Endothelial cell of umbilical vein (primary cell): ENCODE results near the gene CD248. TPM values are rescaled to one million over a fixed set of nuclear protein-coding genes. Genes with fewer than 3 reads are reported as not detected.

Experiments used
- BruUV-seq: library from RNA; stranded (reverse); fragments of 400-500 nt; replicated peaks from 2 replicates; lab custom pipeline; 2021; lab: Mats Ljungman, UMichigan
- CTCF ChIA-PET: fragments of 300-600, 350-600 bp; sonication (Branson Sonifier 250); formaldehyde crosslinking; loops from one replicate; lab custom pipeline; 2021; ENCODE audit warnings: antibody characterized with exemption, inconsistent platforms; lab: Charles Lee
- POLR2A ChIA-PET: fragments of 300-600, 350-600 bp; sonication (Branson Sonifier 250); formaldehyde crosslinking; loops from one replicate; lab custom pipeline; 2021; ENCODE audit warnings: antibody characterized with exemption, inconsistent platforms; lab: Charles Lee
- DNase-seq: peaks from one replicate; pipeline ENCODE4 v3.0.0-alpha.2; 2011; ENCODE audit warnings: low read depth, low spot score
- FAIRE-seq: peaks from 2 replicates; lab custom pipeline; 2011; peaks lifted over from hg19 to GRCh38; lab: Jason Lieb, UNC
- H2AFZ ChIP-seq: 2 replicates; pipeline ENCODE4 v1.6.0; 2012; ENCODE audit warnings: low read depth, low read length, control low read depth, inconsistent platforms
- H3K27ac ChIP-seq: 2 replicates; pipeline ENCODE4 v1.5.1; 2011; ENCODE audit warnings: low read depth, mild to moderate bottlenecking, control low read depth, low read length, moderate library complexity; ENCODE audit not compliant: insufficient read depth
- H3K27me3 ChIP-seq, 2 experiments: 2 replicates each; pipeline versions ENCODE4 v1.6.0 to v1.6.1; 2011; ENCODE audit warnings: low read length in 2 of 2, mixed read lengths in 1 of 2; ENCODE audit not compliant: control insufficient read depth in 2 of 2, insufficient read depth in 2 of 2
- H3K36me3 ChIP-seq, 2 experiments: 2 replicates in 1 of 2; 3 replicates in 1 of 2; pipeline ENCODE4 v1.5.1; 2011; ENCODE audit warnings: low read length in 2 of 2, mild to moderate bottlenecking in 1 of 2, moderate library complexity in 1 of 2; ENCODE audit not compliant: control insufficient read depth in 2 of 2, insufficient read depth in 2 of 2; ENCODE audit errors: extremely low read depth in 1 of 2
- H3K4me1 ChIP-seq: 3 replicates; pipeline ENCODE4 v1.5.1; 2011; ENCODE audit warnings: mild to moderate bottlenecking, low read length; ENCODE audit not compliant: control insufficient read depth, insufficient read depth; ENCODE audit errors: extremely low read depth
- H3K4me2 ChIP-seq: 2 replicates; pipeline ENCODE4 v1.6.1; 2011; ENCODE audit warnings: low read length, control low read depth, mixed read lengths; ENCODE audit not compliant: insufficient read depth
- H3K4me3 ChIP-seq, 3 experiments: fragments of 200-600 bp in 1 of 3; sonication (generic), shearing (Covaris generic) in 1 of 3; replicated peaks in 1 of 3; 2 replicates each; pipeline ENCODE4 v1.5.1; 2011 to 2016; ENCODE audit warnings: control low read depth in 3 of 3, low read length in 3 of 3, mild to moderate bottlenecking in 2 of 3, inconsistent platforms in 1 of 3, low read depth in 1 of 3, moderate library complexity in 1 of 3; ENCODE audit not compliant: insufficient read depth in 1 of 3
- H3K79me2 ChIP-seq: 2 replicates; pipeline ENCODE4 v1.6.0; 2012; ENCODE audit warnings: low read length, inconsistent platforms; ENCODE audit not compliant: control insufficient read depth, insufficient read depth
- H3K9ac ChIP-seq: replicated peaks from 2 replicates; pipeline ENCODE3; 2011; ENCODE audit warnings: low read length, control low read depth; ENCODE audit not compliant: insufficient read depth; ENCODE audit errors: extremely low read depth
- H3K9me1 ChIP-seq: replicated peaks from 3 replicates; pipeline ENCODE4 v1.6.0; 2011; ENCODE audit warnings: mild to moderate bottlenecking, low read length; ENCODE audit not compliant: control insufficient read depth, insufficient read depth; ENCODE audit errors: extremely low read depth
- H3K9me3 ChIP-seq: replicated peaks from 2 replicates; pipeline ENCODE4 v1.5.1; 2012; ENCODE audit warnings: low read length, inconsistent platforms; ENCODE audit not compliant: control insufficient read depth, insufficient read depth
- H4K20me1 ChIP-seq: replicated peaks from 2 replicates; pipeline ENCODE3; 2011; ENCODE audit warnings: mild to moderate bottlenecking, low read length; ENCODE audit not compliant: control insufficient read depth, insufficient read depth; ENCODE audit errors: extremely low read depth
- CTCF ChIP-seq, 2 donors: IDR thresholded peaks; 1 replicate in 1 of 2; 2 replicates in 1 of 2; pipeline ENCODE4 v1.5.1; 2011; ENCODE audit warnings: low read length in 2 of 2, mild to moderate bottlenecking in 2 of 2, moderate library complexity in 2 of 2, control low read depth in 1 of 2, inconsistent platforms in 1 of 2, low read depth in 1 of 2; ENCODE audit not compliant: insufficient read depth in 1 of 2; ENCODE audit errors: extremely low read depth in 1 of 2
- EZH2 ChIP-seq: IDR thresholded peaks from 2 replicates; pipeline ENCODE4 v1.6.1; 2012; ENCODE audit warnings: borderline replicate concordance, low read depth, mild to moderate bottlenecking, moderate library complexity, low read length, inconsistent platforms; ENCODE audit not compliant: severe bottlenecking
- FOS ChIP-seq: IDR thresholded peaks from 2 replicates; pipeline ENCODE4 v1.6.1; 2011; ENCODE audit warnings: mild to moderate bottlenecking, low read length, moderate library complexity, borderline replicate concordance; ENCODE audit not compliant: insufficient read depth
- GATA2 ChIP-seq: IDR thresholded peaks from 2 replicates; pipeline ENCODE4 v1.7.0; 2011; ENCODE audit warnings: low read depth, mild to moderate bottlenecking, moderate library complexity, mixed read lengths, low read length; ENCODE audit not compliant: insufficient read length, insufficient read depth
- JUN ChIP-seq: IDR thresholded peaks from 2 replicates; pipeline ENCODE4 v1.6.1; 2011; ENCODE audit warnings: borderline replicate concordance, low read depth; ENCODE audit not compliant: insufficient read length, insufficient read depth
- MAX ChIP-seq: IDR thresholded peaks from 2 replicates; pipeline ENCODE4 v1.6.1; 2011; ENCODE audit not compliant: insufficient read depth, insufficient read length
- MYC ChIP-seq: IDR thresholded peaks from one replicate; pipeline ENCODE4 v1.6.1; 2011; ENCODE audit warnings: mild to moderate bottlenecking, low read depth, low read length
- POLR2A ChIP-seq: IDR thresholded peaks from 2 replicates; pipeline ENCODE4 v1.6.1; 2012; ENCODE audit warnings: low read depth, mild to moderate bottlenecking, control low read depth, low read length
- POLR2AphosphoS5 ChIP-seq: IDR thresholded peaks from 2 replicates; pipeline ENCODE4 v1.6.1; 2012; ENCODE audit warnings: low read depth, mild to moderate bottlenecking, control low read depth, low read length, moderate library complexity; ENCODE audit not compliant: insufficient read depth
- dilution Hi-C: fragments of 300-500 bp; cut with MboI; formaldehyde crosslinking; loops from one replicate; pipeline ENCODE4 v1.15.0; 2019; ENCODE audit warnings: low sequenced_read_pairs; ENCODE audit not compliant: extremely low pct_ligation_motif_present
- intact Hi-C: fragments of 100-400 bp; cut with micrococcal nuclease; formaldehyde crosslinking; loops from one replicate; pipeline ENCODE4 v1.10.0; 2022
- polyA plus RNA-seq, 4 experiments: library from polyadenylated mRNA; depleted of rRNA in 3 of 4; stranded (reverse) in 3 of 4; unstranded in 1 of 4; fragments of >200 nt; gene quantifications; 2 replicates each; pipeline versions ENCODE4 v1.2.1 to v1.2.3, GENCODE V29; 2011 to 2012; ENCODE audit warnings: missing spikeins in 1 of 4
- total RNA-seq: library from RNA; stranded (reverse); gene quantifications from 2 replicates; pipeline ENCODE4 v1.2.3, GENCODE V29; 2021

The CD248 gene
- total and polyA plus RNA-seq, 2 donors (not counting 3 experiments of a cell fraction or from before 2014, with no cell fraction given) = 0.10 TPM; not detected in 1

- ChIA-PET CTCF (interaction anchor here (1.6 kb wide), 1 partner anchor 49 kb away, joined by 4 read pairs; no protein-coding TSS in a partner anchor), POLR2A (no interaction called here)
- no peak for FAIRE-seq
- intact Hi-C loops = no loop called here
- Histone ChIP-seq H3K27ac (no peak overlapping the region), H3K27me3 (no peaks in the 10 kb centered on the region), H2AFZ (no peak overlapping the region), H3K79me2 (no peaks in the 10 kb centered on the region), H4K20me1 (no peaks in the 10 kb centered on the region), H3K9ac (no peak overlapping the region), H3K36me3 (no peaks in the 10 kb centered on the region), H3K9me1 (no peaks in the 10 kb centered on the region), H3K4me3 (no peak overlapping the region), H3K4me2 (no peak overlapping the region), H3K4me1 (no peaks in the 10 kb centered on the region), H3K9me3 (no peaks in the 10 kb centered on the region)
- DNase-seq = no peak
- TF ChIP-seq POLR2AphosphoS5 (no peak), JUN (no peak), CTCF (IDR thresholded peaks at IDR 0.05; ENCODE audit: extremely low read depth in 1 of 2, insufficient read depth in 1 of 2, low read depth in 1 of 2, low read length in 2 of 2) (no peak), EZH2 (no peak), MYC (no peak), GATA2 (no peak), MAX (no peak), FOS (no peak), POLR2A (no peak)
- no TSS peak for BruUV-seq
- dilution Hi-C loops = no loop called here
Observed at GRCh38 chr11:66360406-66361073, 43.7 kb upstream of the CD248 start.
